Measurements from ENCODE around the gene MAP3K5. TPM values are rescaled to one million over a fixed set of nuclear protein-coding genes. Genes with fewer than 3 reads are reported as not detected.

The MAP3K5 gene
- 20.9 and 23.2 TPM in 2 replicates for total RNA-seq

GRCh38 chr6:136792410-136793262 is at the start of gene MAP3K5:
Gene MAP3K5, minus strand, starts transcription at chr6:136792477. Its CDS starts 320 bp downstream, at chr6:136792157.

GRCh38 chr6:136822376-136823127 is 30.3 kb upstream of the MAP3K5 start, which contains the start of gene PEX7:
Gene PEX7, plus strand, starts transcription at chr6:136822592. Its CDS starts 74 bp downstream, at chr6:136822666.

GRCh38 chr6:136550330-136551071 is 241.8 kb downstream of the MAP3K5 start, which contains the start of gene MAP7:
Gene MAP7, minus strand, starts transcription at chr6:136550422. Its CDS starts 14 bp downstream, at chr6:136550408.

Other genes with a start within 250 kb of the MAP3K5 start
- gene MAP7, start 242.1 kb downstream of the MAP3K5 start, total RNA-seq, result 0.58 and 1.4 TPM in 2 replicates
- 12.7 and 14.4 TPM in 2 replicates for gene PEX7, start 30.1 kb upstream of the MAP3K5 start, total RNA-seq
- gene SLC35D3, start 129.8 kb upstream of the MAP3K5 start, total RNA-seq, result under 0.01 TPM in 1 of 2 replicates, not detected in the other

All from regular cardiac myocyte (primary cell).